Caco-2 (cell line): Measurements from ENCODE around the gene TNFRSF9. TPM values are rescaled to one million over a fixed set of nuclear protein-coding genes. Genes with fewer than 3 reads are reported as not detected.

Source experiments
- BruUV-seq: library from RNA; stranded (reverse); fragments of 400-500 nt; replicated peaks from 2 replicates; lab custom pipeline; 2021; lab: Mats Ljungman, UMichigan
- CTCF ChIA-PET: fragments of 300-600 bp; sonication (Branson Sonifier 250); formaldehyde crosslinking; loops from one replicate; lab custom pipeline; 2022; ENCODE audit warnings: antibody characterized with exemption; lab: Charles Lee
- POLR2A ChIA-PET: fragments of 300-600 bp; sonication (Branson Sonifier 250); formaldehyde crosslinking; loops from one replicate; lab custom pipeline; 2022; ENCODE audit warnings: antibody characterized with exemption; lab: Charles Lee
- DNase-seq, 2 experiments: peaks; one replicate each; pipeline versions ENCODE4 v3.0.0 to v3.0.0-alpha.2; 2020 to 2022
- H3K27me3 ChIP-seq: replicated peaks from 2 replicates; pipeline ENCODE4 v1.6.0; 2011; ENCODE audit warnings: low read length; ENCODE audit not compliant: control insufficient read depth, insufficient read depth
- H3K36me3 ChIP-seq: 2 replicates; pipeline ENCODE4 v1.5.1; 2011; ENCODE audit warnings: low read length; ENCODE audit not compliant: control insufficient read depth, insufficient read depth
- H3K4me1 ChIP-seq: fragments of 250-450 bp; sonication (Bioruptor Pico); 2 replicates; pipeline ENCODE4 v1.5.1; 2020; ENCODE audit warnings: mild to moderate bottlenecking
- H3K4me3 ChIP-seq: 2 replicates; pipeline ENCODE4 v1.5.1; 2011; ENCODE audit warnings: low read depth, mild to moderate bottlenecking, control low read depth, low read length
- H3K9me3 ChIP-seq: fragments of 250-450 bp; sonication (Bioruptor Pico); 2 replicates; pipeline ENCODE4 v1.5.1; 2020; ENCODE audit warnings: mild to moderate bottlenecking, moderate library complexity
- H3K27ac Mint-ChIP-seq: one replicate; pipeline ENCODE4 v1.8.0; 2022; ENCODE audit warnings: mixed read lengths; ENCODE audit not compliant: unreplicated experiment
- H3K27me3 Mint-ChIP-seq: one replicate; pipeline ENCODE4 v1.8.0; 2022; ENCODE audit warnings: mixed read lengths; ENCODE audit not compliant: insufficient read depth, unreplicated experiment
- H3K36me3 Mint-ChIP-seq: one replicate; pipeline ENCODE4 v1.8.0; 2022; ENCODE audit warnings: mild to moderate bottlenecking, mixed read lengths; ENCODE audit not compliant: insufficient read depth, unreplicated experiment
- H3K4me1 Mint-ChIP-seq: one replicate; pipeline ENCODE4 v1.8.0; 2022; ENCODE audit warnings: low read depth, mixed read lengths; ENCODE audit not compliant: unreplicated experiment
- H3K4me3 Mint-ChIP-seq: one replicate; pipeline ENCODE4 v1.8.0; 2022; ENCODE audit warnings: mild to moderate bottlenecking, moderate library complexity, mixed read lengths; ENCODE audit not compliant: unreplicated experiment
- H3K9me3 Mint-ChIP-seq: one replicate; pipeline ENCODE4 v1.8.0; 2022; ENCODE audit warnings: mixed read lengths; ENCODE audit not compliant: unreplicated experiment
- intact Hi-C: fragments of 100-400 bp; cut with micrococcal nuclease; formaldehyde crosslinking; loops from one replicate; pipeline ENCODE4 v1.10.0; 2022; ENCODE audit not compliant: unreplicated experiment
- total RNA-seq: library from RNA; stranded (reverse); gene quantifications from 2 replicates; pipeline ENCODE4 v1.2.3, GENCODE V29; 2022
- TF ChIP-seq, protein P1 (sequence below), 2 experiments: fragments of 200-600 bp in 1 of 2; IDR thresholded peaks; 1 replicate in 1 of 2; 2 replicates in 1 of 2; pipeline versions ENCODE4 v1.5.1 to v1.8.0; 2011 to 2022; ENCODE audit warnings: antibody characterized with exemption in 1 of 2, control low read depth in 1 of 2, inconsistent platforms in 1 of 2, low read depth in 1 of 2, low read length in 1 of 2, mild to moderate bottlenecking in 1 of 2, moderate library complexity in 1 of 2; ENCODE audit not compliant: insufficient read depth in 1 of 2, severe bottlenecking in 1 of 2, unreplicated experiment in 1 of 2

The TNFRSF9 gene
- total RNA-seq, 1 experiment from 2014 or later = 0.54 TPM

DNA sequence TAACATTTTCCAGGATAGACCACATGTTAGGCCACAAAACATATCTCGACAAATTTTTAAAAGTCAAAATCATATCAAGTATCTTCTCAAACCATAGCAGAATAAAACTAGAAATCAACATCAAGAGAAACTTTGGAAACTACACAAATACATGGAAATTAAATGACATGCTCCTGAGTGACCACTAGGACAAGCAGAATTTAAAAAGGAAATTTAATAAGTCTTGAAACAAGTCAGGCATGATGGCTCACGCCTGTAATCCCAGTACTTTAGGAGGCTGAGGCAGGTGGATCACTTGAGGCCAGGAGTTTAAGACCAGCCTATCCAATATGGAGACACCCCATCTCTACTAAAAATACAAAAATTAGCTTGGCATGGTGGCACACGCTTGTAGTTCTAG is 61.4 kb downstream of the TNFRSF9 start:
- TF ChIP-seq, protein P1, sequence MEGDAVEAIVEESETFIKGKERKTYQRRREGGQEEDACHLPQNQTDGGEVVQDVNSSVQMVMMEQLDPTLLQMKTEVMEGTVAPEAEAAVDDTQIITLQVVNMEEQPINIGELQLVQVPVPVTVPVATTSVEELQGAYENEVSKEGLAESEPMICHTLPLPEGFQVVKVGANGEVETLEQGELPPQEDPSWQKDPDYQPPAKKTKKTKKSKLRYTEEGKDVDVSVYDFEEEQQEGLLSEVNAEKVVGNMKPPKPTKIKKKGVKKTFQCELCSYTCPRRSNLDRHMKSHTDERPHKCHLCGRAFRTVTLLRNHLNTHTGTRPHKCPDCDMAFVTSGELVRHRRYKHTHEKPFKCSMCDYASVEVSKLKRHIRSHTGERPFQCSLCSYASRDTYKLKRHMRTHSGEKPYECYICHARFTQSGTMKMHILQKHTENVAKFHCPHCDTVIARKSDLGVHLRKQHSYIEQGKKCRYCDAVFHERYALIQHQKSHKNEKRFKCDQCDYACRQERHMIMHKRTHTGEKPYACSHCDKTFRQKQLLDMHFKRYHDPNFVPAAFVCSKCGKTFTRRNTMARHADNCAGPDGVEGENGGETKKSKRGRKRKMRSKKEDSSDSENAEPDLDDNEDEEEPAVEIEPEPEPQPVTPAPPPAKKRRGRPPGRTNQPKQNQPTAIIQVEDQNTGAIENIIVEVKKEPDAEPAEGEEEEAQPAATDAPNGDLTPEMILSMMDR (IDR thresholded peaks at IDR 0.05; ENCODE audit: insufficient read depth in 1 of 2, low read depth in 1 of 2, low read length in 1 of 2, severe bottlenecking in 1 of 2, unreplicated experiment in 1 of 2) = peak in 1 of 2 experiments; percentile 14
- Histone ChIP-seq H3K27me3 (no peaks in the 10 kb centered on the region; the same call in 1 of the 2 replicates), H3K4me3 (no peak overlapping the region), H3K4me1 (no peaks in the 10 kb centered on the region), H3K9me3 (no peaks in the 10 kb centered on the region), H3K36me3 (no peaks in the 10 kb centered on the region)
- intact Hi-C loops = no loop called here
- Mint-ChIP-seq H3K9me3 (no peaks in the 10 kb centered on the region), H3K36me3 (no peaks in the 10 kb centered on the region), H3K4me1 (no peaks in the 10 kb centered on the region), H3K4me3 (no peak overlapping the region), H3K27me3 (no peaks in the 10 kb centered on the region), H3K27ac (no peak overlapping the region)
- no TSS peak for BruUV-seq
- no peak for DNase-seq
- POLR2A ChIA-PET = no interaction called here
- CTCF ChIA-PET = no interaction called here

DNA sequence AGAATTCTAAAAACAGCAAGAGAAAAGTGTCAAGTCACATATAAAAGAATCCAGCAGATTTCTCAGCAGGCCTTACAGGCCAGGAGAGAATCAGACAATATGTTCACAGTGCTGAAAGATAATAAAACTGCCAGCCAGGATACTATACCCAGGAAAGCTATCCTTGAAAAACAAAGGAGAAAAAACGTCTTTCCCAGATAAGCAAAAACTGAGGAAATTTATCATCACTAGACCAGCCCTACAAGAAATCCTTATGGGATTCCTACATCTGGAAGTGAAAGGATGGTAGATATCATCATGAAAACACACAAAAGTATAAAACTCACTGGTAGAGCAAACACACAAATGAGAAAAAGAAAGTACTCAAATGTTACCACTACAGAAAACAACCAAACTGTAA is 62.6 kb downstream of the TNFRSF9 start:
- Mint-ChIP-seq H3K27me3 (no peaks in the 10 kb centered on the region), H3K4me1 (no peaks in the 10 kb centered on the region), H3K27ac (no peak overlapping the region), H3K9me3 (no peaks in the 10 kb centered on the region), H3K36me3 (no peaks in the 10 kb centered on the region), H3K4me3 (no peak overlapping the region)
- BruUV-seq = no TSS peak
- no peaks in the 10 kb centered on the region for H3K36me3 ChIP-seq
- no peaks in the 10 kb centered on the region for H3K9me3 ChIP-seq
- H3K4me3 ChIP-seq = no peak overlapping the region
- intact Hi-C loops = no loop called here
- ChIA-PET POLR2A (no interaction called here), CTCF (no interaction called here)
- H3K4me1 ChIP-seq = no peaks in the 10 kb centered on the region
- TF ChIP-seq, protein P1 (IDR thresholded peaks at IDR 0.05; ENCODE audit: insufficient read depth in 1 of 2, low read depth in 1 of 2, low read length in 1 of 2, severe bottlenecking in 1 of 2, unreplicated experiment in 1 of 2) = no peak
- H3K27me3 ChIP-seq = no peaks in the 10 kb centered on the region; the same call in 1 of the 2 replicates
- DNase-seq = no peak

DNA sequence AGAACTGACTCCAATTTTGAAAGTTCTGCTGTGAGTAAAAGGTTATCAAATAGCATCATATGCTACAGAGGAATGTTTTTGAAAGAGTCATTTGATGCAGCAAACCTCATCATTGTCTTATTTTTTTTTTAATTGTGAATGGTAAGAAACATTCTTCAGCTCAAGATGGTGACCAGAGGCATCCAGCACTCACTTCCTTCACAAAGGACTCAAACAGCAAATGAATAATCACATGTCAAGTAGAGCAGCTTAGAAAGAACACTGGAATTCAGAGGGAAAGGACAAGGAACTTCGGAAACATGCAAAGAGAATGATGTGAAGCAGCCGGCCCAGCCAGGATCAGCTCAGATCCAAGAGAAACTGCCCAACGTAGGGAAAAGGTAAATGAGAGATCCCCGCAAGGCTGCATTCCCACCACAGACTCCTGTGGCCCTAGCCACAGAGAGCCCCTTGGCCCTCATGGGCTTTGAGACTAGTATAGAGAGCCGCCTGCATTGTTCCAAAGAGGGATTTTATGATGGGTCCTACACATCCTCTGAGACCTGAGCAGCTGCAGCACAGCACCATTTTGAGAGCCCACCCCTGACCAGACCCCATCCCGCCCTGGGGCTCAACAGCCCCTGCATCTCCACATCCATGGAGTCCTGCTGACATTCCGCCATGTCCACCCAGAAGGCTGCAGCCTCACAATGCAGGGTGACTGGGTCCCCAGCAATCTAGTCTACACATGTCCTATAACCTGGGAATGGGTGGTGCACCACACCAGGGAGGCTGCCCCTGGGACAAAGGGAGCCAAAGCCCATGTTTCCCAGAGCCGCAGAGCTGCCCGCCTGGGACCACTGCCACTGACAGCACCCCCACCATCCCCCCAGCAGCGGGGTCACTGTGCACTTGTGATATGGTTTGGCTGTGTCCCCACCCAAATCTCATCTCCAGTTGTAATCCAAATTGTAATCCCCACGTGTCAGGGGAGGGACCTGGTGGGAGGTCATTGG is 66.5 kb downstream of the TNFRSF9 start:
- Histone ChIP-seq H3K4me3 (no peak overlapping the region), H3K27me3 (no peaks in the 10 kb centered on the region; the same call in 1 of the 2 replicates), H3K4me1 (no peaks in the 10 kb centered on the region), H3K9me3 (no peaks in the 10 kb centered on the region), H3K36me3 (no peaks in the 10 kb centered on the region)
- ChIA-PET CTCF (no interaction called here), POLR2A (no interaction called here)
- Mint-ChIP-seq H3K4me1 (no peaks in the 10 kb centered on the region), H3K27ac (no peak overlapping the region), H3K27me3 (no peaks in the 10 kb centered on the region), H3K9me3 (no peaks in the 10 kb centered on the region), H3K36me3 (no peaks in the 10 kb centered on the region), H3K4me3 (no peak overlapping the region)
- no TSS peak for BruUV-seq
- intact Hi-C loops = no loop called here
- TF ChIP-seq, protein P1 (IDR thresholded peaks at IDR 0.05; ENCODE audit: insufficient read depth in 1 of 2, low read depth in 1 of 2, low read length in 1 of 2, severe bottlenecking in 1 of 2, unreplicated experiment in 1 of 2) = no peak
- no peak for DNase-seq
